CD4-positive, alpha-beta T cell treated with Interleukin-10 for 1 hour (primary cell): ENCODE measurements around the gene TUT1.
"Not testable (repeated sequence)": the region's sequence is repeated elsewhere in the genome, so short reads cannot be mapped to it uniquely, and the experiment has no call there.

Experiments used
- DNase-seq: peaks from one replicate; pipeline ENCODE4 v3.0.0-alpha.2; 2020

The TUT1 gene

GRCh38 chr11:62575156-62575555 lies 16.2 kb downstream of the TUT1 start:
- no peak for DNase-seq

GRCh38 chr11:62574363-62575071 lies 16.8 kb downstream of the TUT1 start:
- no peak for DNase-seq

- peak; percentile 100 for DNase-seq
Measured at GRCh38 chr11:62573592-62574362, 17.5 kb downstream of the TUT1 start, which contains the start of gene EEF1G. EEF1G (minus strand) TSS chr11:62573891; CDS start chr11:62573842, 49 bp downstream.

- DNase-seq = peak; percentile 44
Measured at GRCh38 chr11:62573006-62573591, 18.2 kb downstream of the TUT1 start.

GRCh38 chr11:62572431-62572830 lies 18.9 kb downstream of the TUT1 start:
- DNase-seq = no peak

DNA sequence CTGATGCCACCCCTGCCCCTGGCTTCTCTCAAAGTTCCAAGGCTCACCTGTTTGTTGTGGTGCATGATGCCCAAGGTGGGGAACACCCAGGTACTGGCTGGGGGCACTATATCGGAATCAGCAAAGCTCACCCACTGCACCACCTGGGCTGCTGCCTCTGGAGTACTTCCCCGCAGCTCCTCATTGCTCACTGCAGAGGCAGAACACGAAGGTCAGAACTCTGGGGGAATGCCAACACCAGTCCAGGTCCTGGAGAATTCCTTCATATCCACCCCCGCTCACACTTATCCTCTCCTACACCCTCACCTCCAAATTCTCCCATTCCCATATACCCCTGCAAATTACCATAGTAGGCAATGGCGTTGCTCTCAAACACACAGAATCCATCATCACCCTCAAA lies 19.8 kb downstream of the TUT1 start:
- DNase-seq = not testable (repeated sequence)

DNA sequence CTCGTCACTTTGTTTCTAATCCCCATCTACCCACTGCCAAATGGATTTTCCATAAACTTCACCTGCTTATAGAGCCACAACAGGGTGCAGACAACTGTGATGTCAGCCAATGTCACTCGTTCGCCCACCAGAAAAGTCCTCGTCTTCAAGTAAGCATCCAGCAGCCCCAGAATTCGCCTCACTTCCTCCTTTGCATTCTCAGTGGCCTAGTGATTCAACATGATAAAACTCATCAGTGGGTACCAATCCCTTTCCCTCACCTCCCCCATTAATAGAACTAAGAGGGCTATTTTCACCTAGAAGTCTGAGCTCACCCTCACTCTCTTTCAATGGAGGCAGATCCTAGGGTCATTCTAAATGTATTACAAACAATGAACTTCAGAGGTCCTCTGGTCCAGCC lies 20.4 kb downstream of the TUT1 start:
- not testable (repeated sequence) for DNase-seq

GRCh38 chr11:62569611-62570010 lies 21.7 kb downstream of the TUT1 start:
- DNase-seq = no peak

- no peak for DNase-seq
Measured at GRCh38 chr11:62567018-62567633, 24.2 kb downstream of the TUT1 start.

DNA sequence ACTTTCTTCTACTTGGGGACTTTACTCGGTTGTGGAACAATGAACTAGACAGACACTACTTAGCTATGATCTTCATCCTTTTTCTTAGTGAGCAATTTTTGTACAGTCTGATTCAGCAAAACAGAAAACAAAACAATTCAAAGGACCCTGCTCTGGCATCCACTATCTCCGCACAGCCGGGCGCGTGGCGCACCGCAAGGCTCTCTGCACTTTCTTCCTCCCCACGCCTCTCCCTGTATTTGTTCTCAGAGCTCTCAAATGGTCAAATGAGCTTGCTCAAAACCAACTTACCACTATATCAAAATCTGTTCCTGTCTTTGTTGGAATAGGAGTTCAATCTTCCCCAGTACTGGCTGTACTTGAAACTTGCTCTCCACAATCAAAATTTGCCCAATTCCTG lies 25.1 kb downstream of the TUT1 start:
- no peak for DNase-seq

GRCh38 chr11:62565100-62565802 lies 26.1 kb downstream of the TUT1 start:
- DNase-seq = no peak

DNA sequence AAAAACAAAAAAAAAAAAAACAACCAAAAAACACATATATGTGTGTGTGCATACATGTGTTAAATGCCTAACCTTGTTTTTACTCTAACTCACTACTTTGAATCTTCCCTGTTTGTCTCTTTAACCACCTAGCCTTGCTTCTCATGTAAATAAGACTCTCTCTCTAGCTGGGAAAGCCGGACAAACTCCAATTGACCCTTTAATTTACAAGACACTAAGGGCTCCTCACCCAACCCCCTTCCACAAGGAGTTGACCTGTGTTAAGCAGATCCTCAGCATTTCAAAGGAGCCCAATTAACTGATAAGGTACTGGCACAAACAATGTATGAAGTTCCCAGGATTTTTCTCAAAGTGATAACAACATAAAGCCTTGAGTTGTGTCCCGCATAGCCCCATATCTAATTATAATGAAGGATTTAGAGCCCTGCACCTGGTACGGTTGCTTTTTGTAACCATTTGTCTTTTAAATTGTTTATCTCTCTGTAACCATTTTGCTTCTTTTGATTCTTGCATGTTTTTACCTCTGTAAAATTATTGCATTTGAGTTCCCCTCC lies 29.6 kb downstream of the TUT1 start:
- not testable (repeated sequence) for DNase-seq

DNA sequence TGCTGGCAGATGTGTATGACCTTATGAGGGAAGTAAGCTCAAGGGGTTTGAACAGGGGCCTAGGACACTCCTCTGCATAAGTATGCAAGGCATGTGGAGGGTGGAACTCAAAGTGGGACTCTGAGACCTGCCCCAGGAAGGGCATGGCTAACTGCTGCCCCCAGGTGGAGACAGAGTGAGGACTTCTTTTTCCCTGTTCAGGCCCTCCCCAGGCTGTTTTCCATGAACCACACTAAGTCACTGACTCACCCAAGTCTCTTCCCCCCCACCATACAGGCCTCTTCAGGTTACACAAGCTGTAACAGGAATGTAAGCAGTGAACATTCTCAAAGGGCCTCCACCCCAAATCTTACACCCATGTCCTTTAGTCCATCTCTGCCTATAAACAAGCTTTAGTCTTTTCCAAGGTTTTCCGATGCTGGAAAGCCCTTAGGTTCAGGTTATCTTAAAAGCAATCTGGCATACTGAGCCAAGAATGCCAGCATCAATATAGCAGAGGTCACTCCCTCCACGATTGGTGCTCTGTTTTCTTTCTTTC lies 30.7 kb downstream of the TUT1 start:
- DNase-seq = peak; percentile 87

GRCh38 chr11:62559626-62560025 lies 31.7 kb downstream of the TUT1 start:
- DNase-seq = not testable (repeated sequence)

- peak; percentile 15 for DNase-seq
Measured at GRCh38 chr11:62559204-62559603, 32.1 kb downstream of the TUT1 start.

GRCh38 chr11:62558669-62559068 lies 32.7 kb downstream of the TUT1 start:
- no peak for DNase-seq

GRCh38 chr11:62556875-62557631 lies 34.3 kb downstream of the TUT1 start:
- peak; percentile 68 for DNase-seq

- DNase-seq = peak; percentile 90
Measured at GRCh38 chr11:62556108-62556874, 35.0 kb downstream of the TUT1 start.

- DNase-seq = peak; percentile 93
Measured at GRCh38 chr11:62555464-62556107, 35.7 kb downstream of the TUT1 start.
